Measurements from ENCODE around the gene POLR3K. TPM values are rescaled to one million over a fixed set of nuclear protein-coding genes. Genes with fewer than 3 reads are reported as not detected.

The POLR3K gene
- total RNA-seq, 1 experiment from 2014 or later = 33.5 TPM

DNA sequence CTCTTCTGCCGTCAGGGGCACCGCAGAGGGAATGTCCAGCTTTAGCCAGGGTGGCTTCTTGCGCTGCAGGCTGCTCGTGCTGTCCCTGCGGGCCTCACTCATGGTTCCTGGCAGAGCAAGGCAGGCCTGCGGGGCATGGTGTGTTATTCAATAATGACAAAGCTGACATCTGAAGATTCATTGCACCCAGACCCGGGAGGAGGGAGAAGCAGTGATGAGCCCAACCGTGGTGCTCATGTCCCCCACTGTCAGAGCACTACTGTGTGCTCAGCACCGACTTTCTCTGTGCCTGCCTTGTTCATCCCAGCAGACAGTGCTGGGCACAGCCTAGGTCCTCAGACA is 11.5 kb upstream of the POLR3K start:
- Histone ChIP-seq H3K27ac (no peak overlapping the region), H3K9me3 (ENCODE audit: insufficient read depth, low read depth) (no peaks in the 10 kb centered on the region), H4K20me1 (ENCODE audit: insufficient read depth) (peaks cover 8% of the 10 kb centered on the region), H3K36me3 (ENCODE audit: low read depth) (no peaks in the 10 kb centered on the region), H3K4me1 (replicated peaks; ENCODE audit: insufficient read depth) (peaks cover 2% of the 10 kb centered on the region; the same call in 1 of the 2 replicates), H3K4me2 (no peak overlapping the region), H3K9me2 (ENCODE audit: insufficient read depth) (no peaks in the 10 kb centered on the region), H2AFZ (no peak overlapping the region), H3K4me3 (no peak overlapping the region), H3K79me2 (ENCODE audit: low read depth) (0 out of 2 replicates have a peak, but pooled peaks cover 1% of the 10 kb centered on the region), H3K27me3 (ENCODE audit: insufficient read depth, low read depth) (no peaks in the 10 kb centered on the region), H3F3A (ENCODE audit: insufficient read depth, low read depth) (no peaks in the 10 kb centered on the region)
- intact Hi-C loops (cut with micrococcal nuclease; ENCODE audit: unreplicated experiment) = loop anchor here (1.0 kb wide), 1 partner anchor 32 kb away; no protein-coding TSS in a partner anchor
- ChIA-PET CTCF (interaction anchor here (0.5 to 2.3 kb wide), 3 partner anchors 32 to 288 kb away, joined by 4 to 14 read pairs (median 13); partner anchors contain the start of gene AXIN1), POLR2A (ENCODE audit: unreplicated experiment) (no interaction called here)
- TF ChIP-seq, protein P1, sequence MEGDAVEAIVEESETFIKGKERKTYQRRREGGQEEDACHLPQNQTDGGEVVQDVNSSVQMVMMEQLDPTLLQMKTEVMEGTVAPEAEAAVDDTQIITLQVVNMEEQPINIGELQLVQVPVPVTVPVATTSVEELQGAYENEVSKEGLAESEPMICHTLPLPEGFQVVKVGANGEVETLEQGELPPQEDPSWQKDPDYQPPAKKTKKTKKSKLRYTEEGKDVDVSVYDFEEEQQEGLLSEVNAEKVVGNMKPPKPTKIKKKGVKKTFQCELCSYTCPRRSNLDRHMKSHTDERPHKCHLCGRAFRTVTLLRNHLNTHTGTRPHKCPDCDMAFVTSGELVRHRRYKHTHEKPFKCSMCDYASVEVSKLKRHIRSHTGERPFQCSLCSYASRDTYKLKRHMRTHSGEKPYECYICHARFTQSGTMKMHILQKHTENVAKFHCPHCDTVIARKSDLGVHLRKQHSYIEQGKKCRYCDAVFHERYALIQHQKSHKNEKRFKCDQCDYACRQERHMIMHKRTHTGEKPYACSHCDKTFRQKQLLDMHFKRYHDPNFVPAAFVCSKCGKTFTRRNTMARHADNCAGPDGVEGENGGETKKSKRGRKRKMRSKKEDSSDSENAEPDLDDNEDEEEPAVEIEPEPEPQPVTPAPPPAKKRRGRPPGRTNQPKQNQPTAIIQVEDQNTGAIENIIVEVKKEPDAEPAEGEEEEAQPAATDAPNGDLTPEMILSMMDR (conservative IDR thresholded peaks at IDR 0.05) = no peak
- no peak for TF ChIP-seq EZH2 (IDR thresholded peaks at IDR 0.05; ENCODE audit: low read depth)
- BruUV-seq (replicated peaks) = no TSS peak
- DNase-seq = no peak

DNA sequence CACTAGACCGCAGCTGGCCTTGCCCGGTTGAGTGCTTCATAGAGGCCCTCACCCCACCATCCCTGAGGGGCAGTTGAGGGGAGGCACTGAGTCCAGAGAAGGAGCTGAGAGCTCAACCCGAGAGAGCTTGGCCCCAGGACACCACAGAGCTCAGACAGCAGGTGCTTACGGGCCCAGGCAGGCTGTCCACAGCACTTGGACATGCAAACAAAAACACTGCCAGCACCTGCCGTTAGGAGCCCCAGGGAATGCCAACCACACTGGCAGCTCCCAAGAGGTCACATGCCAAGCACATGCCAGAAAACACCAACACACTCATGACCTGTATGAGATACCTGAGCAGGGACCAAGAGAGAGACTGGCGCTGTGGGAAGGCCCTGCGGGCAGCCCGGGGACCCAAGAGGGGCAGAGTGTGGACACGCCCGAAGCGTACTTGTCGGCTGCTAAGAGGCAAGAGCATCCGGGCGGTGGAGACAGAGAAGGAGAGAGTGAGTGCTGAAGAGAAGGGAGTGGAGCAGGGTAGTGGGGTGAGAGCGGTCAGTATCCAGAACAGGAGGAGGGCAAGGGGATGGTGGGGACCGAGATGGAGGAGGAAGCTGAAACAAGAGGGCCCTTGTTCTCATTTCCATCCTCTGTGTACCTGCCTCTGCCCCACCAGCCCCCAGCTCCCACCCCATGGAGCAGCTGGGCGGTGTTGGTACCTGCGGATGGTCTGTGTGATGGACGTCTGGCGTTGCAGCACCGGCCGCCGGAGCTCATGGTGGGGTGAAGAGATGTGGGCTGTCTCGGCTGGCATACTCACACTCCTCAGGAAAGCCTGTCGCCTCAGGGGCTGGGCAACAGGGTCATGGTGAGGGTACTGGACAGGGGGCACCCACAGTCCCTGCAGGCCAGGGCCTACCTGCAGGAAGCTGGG is 10.8 kb upstream of the POLR3K start:
- no peaks in the 10 kb centered on the region for H3K27me3 ChIP-seq (ENCODE audit: insufficient read depth, low read depth)

DNA sequence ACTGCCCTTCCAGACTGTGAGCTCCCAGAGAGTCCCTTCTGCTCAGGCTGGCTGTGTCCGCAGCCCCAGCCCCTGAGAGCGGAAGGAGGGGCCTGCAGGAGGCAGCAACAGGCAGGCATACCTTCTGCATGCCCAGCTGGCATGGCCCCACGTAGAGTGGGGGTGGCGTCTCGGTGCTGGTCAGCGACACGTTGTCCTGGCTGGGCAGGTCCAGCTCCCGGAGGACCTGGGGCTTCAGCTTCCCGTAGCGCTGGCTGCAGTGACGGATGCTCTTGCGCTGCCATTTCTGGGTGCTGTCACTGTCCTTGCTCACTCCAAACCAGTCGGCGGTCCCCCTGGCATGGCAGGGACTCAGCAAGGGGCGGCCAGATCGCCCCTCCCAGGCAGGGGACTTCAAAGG is 10.1 kb upstream of the POLR3K start:
- H3K36me3 ChIP-seq (ENCODE audit: low read depth) = no peaks in the 10 kb centered on the region
- no peaks in the 10 kb centered on the region for H3F3A ChIP-seq (ENCODE audit: insufficient read depth, low read depth)
- no peak for TF ChIP-seq EZH2 (IDR thresholded peaks at IDR 0.05; ENCODE audit: low read depth)
- TF ChIP-seq, protein P1 (conservative IDR thresholded peaks at IDR 0.05) = no peak
- ChIA-PET POLR2A (ENCODE audit: unreplicated experiment) (no interaction called here), CTCF (no interaction called here)
- no peak overlapping the region for H3K4me3 ChIP-seq
- no peak for DNase-seq
- H2AFZ ChIP-seq = no peak overlapping the region
- no peak overlapping the region for H3K4me2 ChIP-seq
- H3K27me3 ChIP-seq (ENCODE audit: insufficient read depth, low read depth) = no peaks in the 10 kb centered on the region
- peaks cover 8% of the 10 kb centered on the region for H4K20me1 ChIP-seq (ENCODE audit: insufficient read depth)
- no peak overlapping the region for H3K27ac ChIP-seq
- intact Hi-C loops (cut with micrococcal nuclease; ENCODE audit: unreplicated experiment) = no loop called here
- H3K9me2 ChIP-seq (ENCODE audit: insufficient read depth) = no peaks in the 10 kb centered on the region
- H3K4me1 ChIP-seq (replicated peaks; ENCODE audit: insufficient read depth) = no peaks in the 10 kb centered on the region
- H3K9me3 ChIP-seq (ENCODE audit: insufficient read depth, low read depth) = no peaks in the 10 kb centered on the region
- H3K79me2 ChIP-seq (ENCODE audit: low read depth) = no peaks in the 10 kb centered on the region
- BruUV-seq (replicated peaks) = no TSS peak

More for the DNA sequence above, 10.8 kb upstream of the POLR3K start:
- Histone ChIP-seq H2AFZ (no peak overlapping the region), H3K27ac (no peak overlapping the region), H3F3A (ENCODE audit: insufficient read depth, low read depth) (no peaks in the 10 kb centered on the region), H3K9me2 (ENCODE audit: insufficient read depth) (no peaks in the 10 kb centered on the region), H3K4me1 (replicated peaks; ENCODE audit: insufficient read depth) (no peaks in the 10 kb centered on the region), H3K9me3 (ENCODE audit: insufficient read depth, low read depth) (no peaks in the 10 kb centered on the region), H4K20me1 (ENCODE audit: insufficient read depth) (peaks cover 8% of the 10 kb centered on the region), H3K4me2 (no peak overlapping the region), H3K79me2 (ENCODE audit: low read depth) (no peaks in the 10 kb centered on the region), H3K36me3 (ENCODE audit: low read depth) (no peaks in the 10 kb centered on the region), H3K4me3 (no peak overlapping the region)
- ChIA-PET CTCF (interaction anchor here (0.5 to 2.3 kb wide), 3 partner anchors 33 to 288 kb away, joined by 4 to 14 read pairs (median 13); partner anchors contain the start of gene AXIN1), POLR2A (ENCODE audit: unreplicated experiment) (no interaction called here)
- DNase-seq = no peak
- intact Hi-C loops (cut with micrococcal nuclease; ENCODE audit: unreplicated experiment) = no loop called here
- no peak for TF ChIP-seq EZH2 (IDR thresholded peaks at IDR 0.05; ENCODE audit: low read depth)
- TF ChIP-seq, protein P1 (conservative IDR thresholded peaks at IDR 0.05) = no peak
- BruUV-seq (replicated peaks) = no TSS peak
